Activated T-helper 1 cell treated with anti-CD3 and anti-CD28 coated beads, Interleukin-12 subunit alpha, Interleukin-12 subunit beta, Interleukin-2, Interleukin-4 antibody, amounts not matched to agents 30 ng/mL and 10 ng/mL and 1 ng/mL, durations not matched to agents 14 hours and 24 hours and 36 hours (primary cell): ENCODE data around the gene PRDM7. TPM values are rescaled to one million over a fixed set of nuclear protein-coding genes. Genes with fewer than 3 reads are reported as not detected.
"Not testable (repeated sequence)": the region's sequence is repeated elsewhere in the genome, so short reads cannot be mapped to it uniquely, and the experiment has no call there.

Experiments used
- DNase-seq: peaks from one replicate; pipeline ENCODE4 v3.0.0; 2021; ENCODE audit warnings: low spot score
- H3K27ac Mint-ChIP-seq: one replicate; pipeline ENCODE4 v1.8.0; 2021; ENCODE audit warnings: mild to moderate bottlenecking, mixed read lengths
- H3K27me3 Mint-ChIP-seq: one replicate; pipeline ENCODE4 v1.8.0; 2022; ENCODE audit warnings: mild to moderate bottlenecking, moderate library complexity, mixed read lengths; ENCODE audit not compliant: insufficient read depth
- H3K36me3 Mint-ChIP-seq: one replicate; pipeline ENCODE4 v1.8.0; 2021; ENCODE audit warnings: low read depth, mixed read lengths
- H3K4me1 Mint-ChIP-seq: one replicate; pipeline ENCODE4 v1.8.0; 2021; ENCODE audit warnings: low read depth, mixed read lengths
- H3K4me3 Mint-ChIP-seq: one replicate; pipeline ENCODE4 v1.8.0; 2021; ENCODE audit warnings: mild to moderate bottlenecking, moderate library complexity, mixed read lengths
- H3K9me3 Mint-ChIP-seq: one replicate; pipeline ENCODE4 v1.8.0; 2021; ENCODE audit warnings: mixed read lengths
- intact Hi-C: fragments of 100-400 bp; cut with micrococcal nuclease; formaldehyde crosslinking; loops from one replicate; pipeline ENCODE4 v1.15.1; 2024
- total RNA-seq: library from RNA; stranded (reverse); gene quantifications from 2 replicates; pipeline ENCODE4 v1.2.3, GENCODE V29; 2022

Gene PRDM7
- total RNA-seq, 1 donor from 2014 or later = not detected

GRCh38 chr16:90011908-90012501 lies 65.1 kb downstream of the PRDM7 start:
- Mint-ChIP-seq H3K27me3 (peaks cover 6% of the 10 kb centered on the region), H3K36me3 (no peaks in the 10 kb centered on the region), H3K9me3 (no peaks in the 10 kb centered on the region), H3K4me1 (peaks cover 8% of the 10 kb centered on the region), H3K27ac (no peak overlapping the region), H3K4me3 (no peak overlapping the region)
- intact Hi-C loops = no loop called here
- DNase-seq = no peak

DNA sequence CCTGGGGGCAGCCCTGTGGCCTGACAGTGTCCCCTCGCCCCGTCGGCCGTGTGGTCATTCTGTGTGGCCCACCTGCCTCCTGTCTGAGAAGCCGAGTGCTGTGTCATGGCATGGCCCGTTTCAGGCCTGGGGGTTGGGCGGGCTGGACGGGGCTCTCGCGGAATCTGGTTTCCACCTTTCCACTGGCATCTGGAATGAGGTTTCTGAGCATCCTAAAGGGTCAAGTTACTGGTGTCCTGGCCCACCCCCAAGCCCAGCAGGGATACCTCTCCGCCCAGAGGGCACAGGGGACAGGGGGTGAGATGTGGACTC lies 65.7 kb downstream of the PRDM7 start:
- Mint-ChIP-seq H3K9me3 (no peaks in the 10 kb centered on the region), H3K4me3 (no peak overlapping the region), H3K4me1 (peaks cover 8% of the 10 kb centered on the region), H3K27me3 (peaks cover 6% of the 10 kb centered on the region), H3K36me3 (no peaks in the 10 kb centered on the region), H3K27ac (no peak overlapping the region)
- intact Hi-C loops = no loop called here
- no peak for DNase-seq

DNA sequence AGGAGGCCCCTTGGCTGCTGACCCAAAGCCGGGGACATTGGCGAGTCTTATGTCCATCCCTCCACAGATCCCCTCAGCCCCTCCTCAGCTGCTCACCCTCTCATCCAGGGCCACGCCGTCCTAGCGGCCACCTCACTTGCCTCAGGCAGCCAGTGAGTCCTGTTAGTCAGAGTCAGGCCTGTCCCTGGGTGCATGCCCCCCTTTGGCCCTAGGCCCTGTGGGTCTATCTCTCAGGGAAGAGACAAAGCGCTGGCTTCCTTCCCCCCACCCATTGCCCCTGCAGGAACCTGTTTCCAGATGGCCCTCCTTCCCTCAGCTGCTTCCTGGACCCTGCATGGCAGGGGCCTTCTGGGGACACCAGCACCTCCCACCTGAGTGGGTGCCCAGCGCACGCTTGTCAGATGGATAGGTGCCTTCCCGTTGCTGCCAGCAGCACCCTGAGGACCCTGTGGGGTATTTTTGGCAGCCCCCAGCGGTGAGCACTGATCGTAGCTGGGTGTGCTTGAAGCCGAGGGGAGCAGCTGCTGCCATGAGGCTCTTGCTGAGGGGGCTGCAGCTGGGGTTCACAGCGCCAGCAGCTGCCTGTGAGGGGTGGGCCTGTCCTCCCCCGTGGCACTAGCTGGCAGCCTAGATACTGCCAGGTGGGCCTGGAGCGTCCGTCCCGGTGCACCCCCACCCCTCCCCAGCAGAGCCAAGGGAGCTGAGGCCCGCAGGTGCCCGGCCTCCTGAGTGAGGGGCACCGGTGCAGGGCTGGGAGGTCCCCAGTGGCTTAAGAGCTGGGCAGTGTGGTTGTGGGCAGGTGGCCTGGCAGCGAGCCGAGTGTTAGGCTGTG lies 66.2 kb downstream of the PRDM7 start:
- H3K36me3 Mint-ChIP-seq = no peaks in the 10 kb centered on the region
- DNase-seq = no peak
- no peak overlapping the region for H3K27ac Mint-ChIP-seq
- H3K4me1 Mint-ChIP-seq = peaks cover 8% of the 10 kb centered on the region
- peaks cover 6% of the 10 kb centered on the region for H3K27me3 Mint-ChIP-seq
- no peak overlapping the region for H3K4me3 Mint-ChIP-seq
- H3K9me3 Mint-ChIP-seq = no peaks in the 10 kb centered on the region
- intact Hi-C loops = no loop called here

DNA sequence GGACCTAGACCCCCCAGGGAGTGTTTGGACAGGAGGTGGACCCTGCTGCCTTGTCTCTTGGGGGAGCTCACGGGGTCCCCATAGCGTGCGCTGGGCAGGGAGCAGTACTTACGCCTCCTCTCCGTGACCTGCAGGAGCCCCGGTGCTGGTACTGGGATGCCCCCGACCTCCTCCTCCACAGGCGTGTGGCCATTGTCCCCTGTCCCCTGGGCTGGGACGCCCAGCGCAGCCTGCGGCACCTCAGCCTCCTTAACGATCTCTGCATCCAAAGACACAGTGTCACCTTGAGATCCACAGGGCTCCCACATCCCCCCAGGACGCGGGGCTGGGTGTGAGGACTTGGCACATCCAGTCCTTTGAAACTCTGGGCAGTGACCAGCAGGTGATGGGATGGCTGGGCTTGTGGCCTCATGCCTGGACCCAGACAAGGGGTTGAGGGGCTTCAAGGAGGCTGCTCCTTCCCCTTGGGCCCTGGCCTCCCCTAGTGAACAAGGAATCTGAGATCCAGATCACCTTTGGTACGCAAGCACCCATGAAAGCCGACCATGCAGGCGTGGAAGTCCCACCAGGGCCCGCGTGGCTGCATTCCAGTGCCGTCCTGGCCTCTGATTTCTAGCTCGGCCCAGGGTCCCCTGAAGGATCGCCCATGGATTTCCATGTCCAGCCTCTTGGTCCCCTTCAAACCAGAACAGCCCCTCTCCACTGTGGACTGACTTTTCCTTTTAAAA lies 67.8 kb downstream of the PRDM7 start:
- Mint-ChIP-seq H3K27me3 (peaks cover 4% of the 10 kb centered on the region), H3K36me3 (no peaks in the 10 kb centered on the region), H3K4me3 (peak overlapping the region; percentile 19), H3K4me1 (peaks cover 8% of the 10 kb centered on the region), H3K9me3 (no peaks in the 10 kb centered on the region), H3K27ac (no peak overlapping the region)
- intact Hi-C loops = no loop called here
- DNase-seq = no peak

DNA sequence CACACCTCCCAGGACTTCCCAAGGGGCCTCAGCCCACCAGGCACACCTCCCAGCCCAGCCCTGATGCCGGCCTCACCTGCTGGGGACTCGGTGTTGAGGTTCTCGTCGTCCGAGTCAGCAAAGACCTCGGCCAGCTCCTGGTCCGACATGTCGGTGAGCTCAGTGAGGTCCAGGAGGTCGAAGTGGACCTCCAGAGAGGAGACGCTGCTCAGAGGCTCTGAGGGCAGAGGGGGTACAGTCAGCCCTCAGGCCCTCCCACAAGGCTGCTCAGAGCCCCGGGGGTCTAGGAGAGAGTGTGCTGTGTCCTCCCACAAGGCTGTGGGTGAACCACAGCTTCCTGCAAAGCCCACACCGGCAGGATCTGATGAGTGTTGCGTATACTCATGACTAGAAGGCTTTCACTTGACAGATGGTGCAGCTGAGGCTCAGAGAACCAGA lies 68.4 kb downstream of the PRDM7 start:
- Mint-ChIP-seq H3K4me3 (peak overlapping the region; percentile 19), H3K36me3 (no peaks in the 10 kb centered on the region), H3K4me1 (peaks cover 8% of the 10 kb centered on the region), H3K9me3 (no peaks in the 10 kb centered on the region), H3K27me3 (peaks cover 4% of the 10 kb centered on the region), H3K27ac (no peak overlapping the region)
- intact Hi-C loops = no loop called here
- peak; percentile 38 for DNase-seq

GRCh38 chr16:90007635-90008234 lies 69.4 kb downstream of the PRDM7 start:
- H3K4me3 Mint-ChIP-seq, DNase-seq, H3K27me3 Mint-ChIP-seq, H3K27ac Mint-ChIP-seq, H3K36me3 Mint-ChIP-seq, intact Hi-C loops, H3K9me3 Mint-ChIP-seq, H3K4me1 Mint-ChIP-seq: not testable (repeated sequence)

- H3K4me3 Mint-ChIP-seq = no peak overlapping the region
- no peaks in the 10 kb centered on the region for H3K27me3 Mint-ChIP-seq
- H3K27ac Mint-ChIP-seq = no peak overlapping the region
- H3K36me3 Mint-ChIP-seq = no peaks in the 10 kb centered on the region
- no peaks in the 10 kb centered on the region for H3K9me3 Mint-ChIP-seq
- intact Hi-C loops = no loop called here
- H3K4me1 Mint-ChIP-seq = peaks cover 8% of the 10 kb centered on the region
- DNase-seq = no peak
Observed at GRCh38 chr16:90007015-90007414, 70.1 kb downstream of the PRDM7 start.

Other genes with a start within 250 kb of the PRDM7 start
- gene SPIRE2, start 248.9 kb downstream of the PRDM7 start, total RNA-seq = 1.5 and 2.7 TPM in 2 replicates
- gene TCF25, start 203.7 kb downstream of the PRDM7 start, total RNA-seq = 189 and 201 TPM in 2 replicates
- gene MC1R, start 158.5 kb downstream of the PRDM7 start, total RNA-seq = 5.5 and 5.6 TPM in 2 replicates
- gene TUBB3, start 154.0 kb downstream of the PRDM7 start, total RNA-seq = 2.0 and 2.6 TPM in 2 replicates
- gene DEF8, start 128.6 kb downstream of the PRDM7 start, total RNA-seq = 42.5 and 43.9 TPM in 2 replicates
- 0.18 TPM in 1 of 2 replicates, not detected in the other for gene DBNDD1, start 57.9 kb downstream of the PRDM7 start, total RNA-seq